Neuronal stem cell (in vitro differentiated cells): ENCODE results near the gene PRDX4.
"Not testable (repeated sequence)": the region's sequence is repeated elsewhere in the genome, so short reads cannot be mapped to it uniquely, and the experiment has no call there.

Experiments used
- DNase-seq: peaks from one replicate; pipeline ENCODE4 v3.0.0-alpha.2; 2013; ENCODE audit warnings: low spot score
- H2AFZ ChIP-seq: one replicate; pipeline ENCODE4 v1.6.1; 2013; ENCODE audit warnings: mild to moderate bottlenecking, low read length, inconsistent platforms
- H2AK5ac ChIP-seq: 2 replicates; pipeline ENCODE4 v1.6.1; 2013; ENCODE audit warnings: low read depth, mild to moderate bottlenecking, inconsistent platforms, low read length, moderate library complexity, mixed read lengths
- H2BK120ac ChIP-seq: 2 replicates; pipeline ENCODE4 v1.6.1; 2013; ENCODE audit warnings: low read depth, mild to moderate bottlenecking, inconsistent platforms, low read length, moderate library complexity, mixed read lengths
- H2BK12ac ChIP-seq: one replicate; pipeline ENCODE4 v1.6.1; 2013; ENCODE audit warnings: low read length, inconsistent platforms
- H2BK15ac ChIP-seq: 2 replicates; pipeline ENCODE4 v1.6.1; 2013; ENCODE audit warnings: mild to moderate bottlenecking, low read length, inconsistent platforms, mixed read lengths
- H2BK5ac ChIP-seq: one replicate; pipeline ENCODE4 v1.6.1; 2013; ENCODE audit warnings: inconsistent platforms, mild to moderate bottlenecking, low read length, moderate library complexity
- H3K14ac ChIP-seq: one replicate; pipeline ENCODE4 v1.6.1; 2013; ENCODE audit warnings: low read length, inconsistent platforms
- H3K18ac ChIP-seq: 2 replicates; pipeline ENCODE4 v1.6.1; 2013; ENCODE audit warnings: low read length, inconsistent platforms
- H3K23ac ChIP-seq: 2 replicates; pipeline ENCODE4 v1.6.1; 2013; ENCODE audit warnings: low read depth, mild to moderate bottlenecking, mixed read lengths, low read length, inconsistent platforms; ENCODE audit not compliant: poor library complexity
- H3K27ac ChIP-seq: replicated peaks from 3 replicates; pipeline ENCODE4 v1.5.1; 2013; ENCODE audit warnings: low read length, inconsistent platforms
- H3K27me3 ChIP-seq, 3 experiments: 2 replicates each; pipeline ENCODE4 v1.6.1; 2013; ENCODE audit warnings: low read length in 3 of 3, mild to moderate bottlenecking in 2 of 3, inconsistent platforms in 1 of 3, low read depth in 1 of 3, mixed read lengths in 1 of 3, moderate library complexity in 1 of 3; ENCODE audit not compliant: control insufficient read depth in 3 of 3, insufficient read depth in 3 of 3
- H3K36me3 ChIP-seq, 2 donors: replicated peaks in 1 of 2; 2 replicates each; pipeline ENCODE4 v1.6.1; 2013; ENCODE audit warnings: low read length in 2 of 2; ENCODE audit not compliant: control insufficient read depth in 2 of 2, insufficient read depth in 2 of 2
- H3K4ac ChIP-seq: 2 replicates; pipeline ENCODE4 v1.6.1; 2013; ENCODE audit warnings: inconsistent platforms, mild to moderate bottlenecking, low read length, moderate library complexity
- H3K4me1 ChIP-seq, 2 donors: 1 replicate in 1 of 2; 2 replicates in 1 of 2; pipeline ENCODE4 v1.6.1; 2013; ENCODE audit warnings: low read length in 2 of 2, low read depth in 1 of 2; ENCODE audit not compliant: control insufficient read depth in 2 of 2, insufficient read depth in 1 of 2
- H3K4me2 ChIP-seq: one replicate; pipeline ENCODE4 v1.6.1; 2013; ENCODE audit warnings: mild to moderate bottlenecking, low read length, inconsistent platforms; ENCODE audit not compliant: insufficient read depth, poor library complexity, severe bottlenecking
- H3K4me3 ChIP-seq, 2 donors: 2 replicates each; pipeline ENCODE4 v1.5.1; 2013; ENCODE audit warnings: low read length in 2 of 2, mild to moderate bottlenecking in 2 of 2, inconsistent platforms in 1 of 2, moderate library complexity in 1 of 2
- H3K79me1 ChIP-seq: one replicate; pipeline ENCODE4 v1.6.1; 2013; ENCODE audit warnings: low read depth, mild to moderate bottlenecking, inconsistent platforms, low read length, moderate library complexity
- H3K9ac ChIP-seq: one replicate; pipeline ENCODE4 v1.6.1; 2013; ENCODE audit warnings: mild to moderate bottlenecking, low read depth, low read length, inconsistent platforms; ENCODE audit not compliant: poor library complexity
- H3K9me3 ChIP-seq, 2 donors: replicated peaks in 1 of 2; 2 replicates each; pipeline versions ENCODE3 to v1.6.1; 2013; ENCODE audit warnings: low read length in 2 of 2, mild to moderate bottlenecking in 2 of 2, inconsistent platforms in 1 of 2, low read depth in 1 of 2, mixed read lengths in 1 of 2, moderate library complexity in 1 of 2; ENCODE audit not compliant: control insufficient read depth in 2 of 2, insufficient read depth in 1 of 2
- H4K8ac ChIP-seq: one replicate; pipeline ENCODE4 v1.6.1; 2013; ENCODE audit warnings: low read depth, mild to moderate bottlenecking, inconsistent platforms, low read length, moderate library complexity
- H4K91ac ChIP-seq: one replicate; pipeline ENCODE4 v1.6.1; 2013; ENCODE audit warnings: low read length, low read depth, mild to moderate bottlenecking, inconsistent platforms; ENCODE audit not compliant: poor library complexity
- WGBS, 2 donors: extraction: QIAGEN DNeasy Blood & Tissue Kit; methylation state at CpG; one replicate each; pipeline ENCODE4 v1.1.7; 2013; ENCODE audit warnings: missing lambda C conversion rate in 2 of 2, mixed read lengths in 1 of 2; ENCODE audit not compliant: insufficient read length in 2 of 2, insufficient replicate concordance in 1 of 2; ENCODE audit errors: extremely low coverage in 2 of 2; 5-methylcytosine and 5-hydroxymethylcytosine counted together

Gene PRDX4

GRCh38 chrX:23659339-23659738 lies 8.0 kb upstream of the PRDX4 start:
- Histone ChIP-seq H3K27me3 (no peaks in the 10 kb centered on the region), H3K9me3 (no peaks in the 10 kb centered on the region), H3K27ac (no peak overlapping the region), H2AK5ac (no peak overlapping the region), H4K91ac (no peak overlapping the region), H3K4me3 (no peak overlapping the region), H3K79me1 (no peaks in the 10 kb centered on the region), H2BK15ac (no peak overlapping the region), H3K9ac (no peak overlapping the region), H3K4ac (no peak overlapping the region), H2BK5ac (no peak overlapping the region), H3K4me2 (no peak overlapping the region), H4K8ac (no peak overlapping the region), H2AFZ (no peak overlapping the region), H3K23ac (no peak overlapping the region), H2BK120ac (no peak overlapping the region), H3K4me1 (no peaks in the 10 kb centered on the region), H2BK12ac (no peak overlapping the region), H3K14ac (no peak overlapping the region), H3K18ac (no peak overlapping the region), H3K36me3 (no peaks in the 10 kb centered on the region)
- no CpG with 5 or more reads among the region's 4 CpGs for WGBS, 2 donors
- DNase-seq = no peak

DNA sequence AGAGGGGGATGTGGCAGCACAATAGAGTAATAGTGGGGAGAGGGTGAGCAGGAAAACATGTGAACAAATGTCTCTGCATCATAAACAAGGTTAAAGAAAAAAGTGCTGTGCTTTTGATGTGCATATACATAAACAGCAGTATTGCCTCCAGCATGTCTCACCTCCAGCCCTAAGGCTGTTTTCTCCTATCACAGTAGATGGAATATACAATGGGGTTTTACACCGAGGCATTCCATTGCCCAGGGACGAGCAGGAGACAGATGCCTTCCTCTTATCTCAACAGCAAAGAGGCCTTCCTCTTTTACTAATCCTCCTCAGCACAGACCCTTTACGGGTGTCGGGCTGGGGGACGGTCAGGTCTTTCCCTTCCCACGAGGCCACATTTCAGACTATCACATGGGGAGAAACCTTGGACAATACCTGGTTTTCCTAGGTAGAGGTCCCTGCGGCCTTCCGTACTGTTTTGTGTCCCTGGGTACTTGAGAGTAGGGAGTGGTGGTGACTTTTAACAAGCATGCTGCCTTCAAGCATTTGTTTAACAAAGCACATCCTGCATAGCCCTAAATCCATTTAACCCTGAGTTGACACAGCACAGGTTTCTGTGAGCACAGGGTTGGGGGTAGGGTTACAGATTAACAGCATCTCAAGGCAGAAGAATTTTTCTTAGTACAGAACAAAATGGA lies 7.1 kb upstream of the PRDX4 start:
- H2AFZ ChIP-seq = peak overlapping the region; percentile 59
- H3K27ac ChIP-seq, H2BK120ac ChIP-seq, H2BK12ac ChIP-seq, H3K36me3 ChIP-seq, H4K8ac ChIP-seq, H2AK5ac ChIP-seq, DNase-seq, H3K4me2 ChIP-seq, H3K23ac ChIP-seq, H3K4ac ChIP-seq, H3K4me3 ChIP-seq, H3K27me3 ChIP-seq, H3K79me1 ChIP-seq, H3K9ac ChIP-seq, H3K9me3 ChIP-seq, H2BK5ac ChIP-seq, H3K14ac ChIP-seq, H4K91ac ChIP-seq, H3K4me1 ChIP-seq, H3K18ac ChIP-seq, H2BK15ac ChIP-seq: not testable (repeated sequence)
- WGBS, 2 donors = no CpG with 5 or more reads among the region's 8 CpGs

GRCh38 chrX:23660766-23661132 lies 6.5 kb upstream of the PRDX4 start:
- no peak overlapping the region for H2BK5ac ChIP-seq
- H3K9ac ChIP-seq = no peak overlapping the region
- no peak overlapping the region for H2BK15ac ChIP-seq
- no peaks in the 10 kb centered on the region for H3K4me1 ChIP-seq
- no peak overlapping the region for H2AK5ac ChIP-seq
- H3K79me1 ChIP-seq = no peaks in the 10 kb centered on the region
- H3K4me2 ChIP-seq = no peak overlapping the region
- no peak overlapping the region for H3K18ac ChIP-seq
- no peak overlapping the region for H3K4me3 ChIP-seq
- H2BK120ac ChIP-seq = no peak overlapping the region
- H3K27ac ChIP-seq = no peak overlapping the region
- H3K4ac ChIP-seq = no peak overlapping the region
- H2AFZ ChIP-seq = no peak overlapping the region
- no CpG with 5 or more reads among the region's 2 CpGs for WGBS, 2 donors
- H3K14ac ChIP-seq = no peak overlapping the region
- H4K8ac ChIP-seq = no peak overlapping the region
- no peaks in the 10 kb centered on the region for H3K9me3 ChIP-seq
- no peaks in the 10 kb centered on the region for H3K36me3 ChIP-seq
- DNase-seq = no peak
- H2BK12ac ChIP-seq = no peak overlapping the region
- H3K27me3 ChIP-seq = no peaks in the 10 kb centered on the region
- no peak overlapping the region for H3K23ac ChIP-seq
- no peak overlapping the region for H4K91ac ChIP-seq

DNA sequence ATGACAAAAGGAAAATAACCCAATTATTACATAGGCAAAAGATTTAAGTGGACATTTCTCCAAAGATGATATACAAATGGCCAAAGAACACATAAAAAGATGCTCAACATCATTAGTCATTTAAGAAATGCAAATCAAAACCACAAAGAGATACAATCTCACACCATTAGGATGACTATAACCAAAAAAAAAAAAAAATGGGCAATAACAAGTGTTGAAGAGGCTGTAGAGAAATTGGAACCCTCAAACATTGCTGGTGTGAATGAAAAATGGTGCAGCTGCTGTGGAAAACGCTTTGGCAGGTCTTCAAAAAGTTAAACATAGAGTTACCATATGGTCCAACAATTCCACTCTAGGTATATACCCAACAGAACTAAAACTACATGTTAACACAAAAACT lies 5.6 kb upstream of the PRDX4 start:
- Histone ChIP-seq H2BK5ac (no peak overlapping the region), H3K4me2 (no peak overlapping the region), H4K91ac (no peak overlapping the region), H3K9ac (no peak overlapping the region), H2BK120ac (no peak overlapping the region), H4K8ac (no peak overlapping the region), H2BK15ac (no peak overlapping the region), H2AK5ac (no peak overlapping the region), H3K23ac (no peak overlapping the region), H3K27me3 (no peaks in the 10 kb centered on the region), H3K4ac (no peak overlapping the region), H3K36me3 (no peaks in the 10 kb centered on the region), H2AFZ (no peak overlapping the region), H2BK12ac (no peak overlapping the region), H3K79me1 (no peaks in the 10 kb centered on the region), H3K14ac (no peak overlapping the region), H3K9me3 (no peaks in the 10 kb centered on the region), H3K4me1 (no peaks in the 10 kb centered on the region), H3K4me3 (no peak overlapping the region), H3K27ac (no peak overlapping the region), H3K18ac (no peak overlapping the region)
- WGBS, 2 donors = no CpG with 5 or more reads among the region's 1 CpG
- DNase-seq = no peak
